ENCODE data around the gene R3HDM2.

GRCh38 chr12:57434517-57435223 lies 3.8 kb upstream of the R3HDM2 start, which contains the start of gene INHBC:
- TF ChIP-seq CTCF (conservative IDR thresholded peaks at IDR 0.05; ENCODE audit: low read length) (no peak), EZH2phosphoT487 (IDR thresholded peaks at IDR 0.05; ENCODE audit: borderline replicate concordance, low read depth, low read length) (no peak)
